HG03159 (cell line): ENCODE data around the gene ADAM29.
"Not testable (repeated sequence)": the region's sequence is repeated elsewhere in the genome, so short reads cannot be mapped to it uniquely, and the experiment has no call there.

Experiments used
- ATAC-seq: cut with Tn5 transposase; IDR thresholded peaks from one replicate; pipeline ENCODE4 v1.9.1; 2021; ENCODE audit warnings: mild to moderate bottlenecking, moderate library complexity; ENCODE audit not compliant: unreplicated experiment

ADAM29 gene

GRCh38 chr4:174946246-174946645 is 28.1 kb downstream of the ADAM29 start:
- ATAC-seq: no peak

GRCh38 chr4:174948826-174949225 is 30.7 kb downstream of the ADAM29 start:
- no peak for ATAC-seq

- ATAC-seq: no peak
Observed at GRCh38 chr4:174972911-174973310, 54.8 kb downstream of the ADAM29 start.

- no peak for ATAC-seq
Observed at GRCh38 chr4:174973336-174973735, 55.2 kb downstream of the ADAM29 start.

- no peak for ATAC-seq
Observed at GRCh38 chr4:174983128-174983750, 65.1 kb downstream of the ADAM29 start.

- ATAC-seq: not testable (repeated sequence)
Observed at GRCh38 chr4:174983870-174984269, 65.7 kb downstream of the ADAM29 start.

- ATAC-seq: no peak
Observed at GRCh38 chr4:174989791-174990190, 71.6 kb downstream of the ADAM29 start.

- no peak for ATAC-seq
Observed at GRCh38 chr4:174993916-174994315, 75.8 kb downstream of the ADAM29 start.

GRCh38 chr4:174996079-174996478 is 77.9 kb downstream of the ADAM29 start:
- ATAC-seq: no peak

- ATAC-seq: no peak
Observed at GRCh38 chr4:174999407-174999806, 81.2 kb downstream of the ADAM29 start.

GRCh38 chr4:175017751-175018150 is 99.6 kb downstream of the ADAM29 start:
- no peak for ATAC-seq

GRCh38 chr4:175019447-175019846 is 101.3 kb downstream of the ADAM29 start:
- not testable (repeated sequence) for ATAC-seq
